Measurements from ENCODE around the gene KIAA1755.
"Not testable (repeated sequence)": the region's sequence is repeated elsewhere in the genome, so short reads cannot be mapped to it uniquely, and the experiment has no call there.

Gene KIAA1755

DNA sequence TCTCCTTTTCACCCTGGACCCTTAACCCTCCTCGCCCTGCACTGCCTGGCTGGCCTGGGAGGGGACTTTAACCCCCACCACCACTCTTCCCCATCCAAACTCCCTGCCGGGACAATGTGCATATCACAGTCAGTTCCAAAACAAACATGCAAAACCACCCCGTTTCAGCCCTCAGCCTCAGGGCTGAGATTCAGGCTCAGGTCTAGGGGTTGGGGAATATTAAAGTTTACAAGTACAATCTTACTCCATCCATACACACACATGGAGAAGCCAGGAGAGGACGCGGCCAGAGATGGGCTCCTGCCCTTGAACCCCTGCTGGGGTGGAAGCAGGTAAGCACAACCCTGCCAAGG, 534 bp downstream of the KIAA1755 start:
- DNase-seq, result no peak

DNA sequence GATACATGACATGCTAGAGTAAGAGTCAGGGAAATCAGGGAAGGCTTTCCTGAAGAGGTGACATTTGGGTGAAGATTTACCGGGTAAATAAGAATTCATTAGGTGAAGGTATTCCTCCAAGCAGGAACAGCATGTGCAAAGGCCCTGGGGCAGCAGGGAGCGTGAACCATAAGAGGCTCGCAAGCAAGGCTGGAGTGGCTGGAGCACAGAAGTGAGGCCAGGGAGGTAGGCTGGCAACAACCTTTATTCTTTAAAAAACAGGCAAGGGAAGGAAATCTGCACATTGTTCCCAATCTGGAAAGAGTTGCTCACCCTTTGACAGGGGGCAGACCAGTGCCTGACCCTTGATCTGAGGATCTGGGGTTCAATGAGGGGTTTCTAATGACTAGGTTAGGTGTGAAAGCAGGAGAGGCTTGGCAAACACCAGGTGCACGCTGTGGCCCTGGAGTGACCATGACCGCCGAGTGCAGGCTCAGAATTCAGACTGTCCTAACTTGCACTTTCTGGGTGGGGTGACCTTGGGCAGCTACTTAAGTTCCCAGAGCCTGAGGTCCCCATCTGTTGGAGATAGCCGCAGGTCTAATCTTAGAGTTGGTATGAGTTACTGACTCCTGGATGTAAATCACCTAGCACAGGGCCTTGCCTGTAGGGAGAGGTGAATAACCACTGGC, 1.9 kb downstream of the KIAA1755 start:
- no peak for DNase-seq

DNA sequence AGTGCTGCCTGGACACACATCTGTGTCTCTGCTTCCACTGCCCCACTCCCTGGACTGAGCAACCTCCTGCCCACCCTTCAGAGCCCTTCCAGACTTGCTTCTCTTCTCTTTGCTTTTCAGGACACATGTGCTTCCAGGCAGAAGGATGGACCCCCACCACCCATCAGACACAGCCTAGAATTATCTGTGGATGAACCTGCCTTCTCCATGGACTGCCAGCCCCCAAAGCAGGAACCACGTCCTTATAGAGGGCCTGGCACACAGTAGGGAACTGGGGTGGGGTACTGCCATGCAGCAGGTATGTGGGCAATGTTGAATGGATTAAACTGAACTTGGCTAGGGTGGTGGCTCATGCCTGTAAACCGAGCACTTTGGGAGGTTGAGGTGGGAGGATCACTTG, 3.6 kb downstream of the KIAA1755 start:
- DNase-seq, result no peak

DNA sequence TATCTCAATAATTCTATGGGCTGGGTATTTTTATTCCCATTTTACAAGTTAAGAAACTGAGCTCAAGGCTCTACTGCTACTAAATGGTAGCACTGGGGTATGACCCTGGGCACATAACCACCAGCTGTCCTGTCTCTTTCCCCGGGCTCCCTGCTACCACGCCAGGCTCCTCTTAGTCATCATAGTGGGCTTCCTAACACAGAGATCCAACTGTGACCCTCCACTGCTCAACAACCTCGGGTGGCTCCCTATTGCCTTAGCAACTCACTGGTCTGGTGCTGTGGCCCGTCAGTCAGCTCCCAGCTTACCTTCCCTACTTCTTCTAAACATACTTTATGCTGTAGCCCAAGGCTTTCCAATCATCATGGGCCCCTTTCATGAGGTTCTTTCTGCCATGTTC, 4.5 kb downstream of the KIAA1755 start:
- no peak for DNase-seq

DNA sequence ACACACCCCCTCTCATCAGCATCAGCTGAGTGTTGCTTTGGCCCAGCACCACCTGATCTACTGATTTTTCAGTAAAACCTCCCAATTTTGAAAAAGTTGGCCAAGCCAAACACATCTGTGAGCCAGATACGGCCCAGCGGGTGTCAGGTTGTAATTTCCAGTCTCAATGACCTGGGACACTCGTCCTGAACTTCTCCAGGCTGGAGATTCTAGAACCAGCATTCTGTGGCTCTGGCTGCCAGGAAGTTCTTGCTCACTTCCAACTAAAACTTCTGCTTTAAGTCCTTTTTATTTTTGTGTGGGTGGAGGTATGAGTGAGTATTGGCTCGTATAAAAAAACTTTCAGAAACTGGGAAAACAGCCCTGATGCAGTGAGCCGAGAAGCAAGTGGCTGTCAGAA, 5.1 kb downstream of the KIAA1755 start:
- no peak for DNase-seq

DNA sequence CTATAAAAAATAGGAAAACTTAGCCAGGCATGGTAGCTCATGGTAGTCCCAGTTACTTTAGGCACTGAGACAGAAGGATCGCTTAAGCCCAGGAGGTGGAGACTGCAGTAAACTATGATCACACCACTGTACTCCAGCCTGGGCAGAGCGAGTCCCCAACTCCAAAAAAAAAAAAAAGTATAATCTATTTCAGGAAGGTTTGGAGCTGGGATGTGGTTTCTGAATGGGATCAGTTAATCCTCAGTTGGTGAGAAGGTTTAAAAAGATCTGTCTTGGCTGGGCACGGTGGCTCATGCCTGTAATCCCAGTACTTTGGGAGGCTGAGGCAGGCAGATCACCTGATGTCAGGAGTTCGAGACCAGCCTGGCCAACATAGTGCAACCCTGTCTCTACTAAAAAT, 5.9 kb downstream of the KIAA1755 start:
- DNase-seq, result not testable (repeated sequence)

DNA sequence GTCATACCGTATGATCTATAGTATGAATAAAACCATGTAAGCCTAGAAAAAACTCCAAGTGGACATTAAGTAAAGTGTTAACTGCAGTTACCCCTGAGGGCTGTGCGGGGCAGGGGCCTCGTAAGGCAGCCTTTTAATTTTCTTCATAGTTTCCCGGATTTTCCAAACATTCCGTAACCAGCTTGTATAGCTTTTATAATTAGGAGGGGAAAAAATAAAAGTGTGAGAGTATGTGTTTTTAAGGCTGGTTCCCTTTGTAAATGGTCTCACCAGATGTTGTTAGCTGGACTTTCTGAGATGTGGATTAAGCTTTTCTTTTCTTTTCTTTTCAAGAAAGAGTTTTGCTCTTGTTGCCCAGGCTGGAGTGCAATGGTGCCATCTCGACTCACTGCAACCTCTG, 7.0 kb downstream of the KIAA1755 start:
- DNase-seq, result no peak

DNA sequence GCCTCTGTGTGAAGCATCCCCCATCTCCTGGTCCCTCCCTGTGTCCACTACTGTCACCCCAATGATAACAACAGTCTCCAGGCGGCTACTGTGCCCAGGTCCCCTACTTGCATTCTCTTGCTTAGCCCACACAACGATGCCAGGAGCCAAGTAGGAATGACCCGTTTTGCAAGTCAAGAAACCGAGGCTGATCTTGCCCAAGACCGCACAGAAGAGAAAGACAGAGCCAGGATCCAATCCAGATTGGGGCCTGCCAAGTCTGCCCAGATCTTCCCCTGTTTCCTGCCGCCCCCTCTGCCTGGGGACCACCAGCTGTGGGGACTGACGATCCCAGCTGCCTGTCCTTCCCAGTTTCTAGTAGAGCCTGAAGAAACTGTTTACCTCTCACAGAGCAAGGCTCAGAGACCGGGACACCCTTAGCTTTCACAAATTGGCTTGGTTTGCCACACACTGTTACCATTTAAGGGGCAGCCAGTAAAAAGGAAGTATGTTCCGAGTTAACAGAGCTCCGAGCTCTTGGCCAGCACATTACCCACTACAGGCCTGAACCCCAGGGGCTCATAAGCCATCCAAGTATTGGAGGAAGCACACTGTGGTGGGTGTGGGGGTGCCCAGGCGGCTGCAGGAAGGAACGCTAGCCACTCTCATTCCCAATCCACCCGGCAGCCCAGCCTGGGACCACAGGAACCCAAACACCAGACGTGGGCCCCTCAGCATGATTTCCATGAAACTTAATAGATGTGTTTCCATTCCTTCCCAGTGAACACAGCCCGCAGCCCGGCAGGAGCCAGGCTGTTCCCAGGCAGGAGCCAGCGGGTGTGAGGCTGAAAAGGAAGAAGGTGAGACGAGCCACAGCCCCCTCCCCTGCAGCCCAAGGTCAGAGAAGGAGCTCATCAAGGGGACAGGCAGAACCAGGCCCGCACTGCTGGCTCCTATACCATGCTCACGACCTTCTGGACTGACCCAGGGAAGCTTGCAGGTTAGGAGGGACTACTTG, 7.9 kb downstream of the KIAA1755 start:
- DNase-seq, result no peak

DNA sequence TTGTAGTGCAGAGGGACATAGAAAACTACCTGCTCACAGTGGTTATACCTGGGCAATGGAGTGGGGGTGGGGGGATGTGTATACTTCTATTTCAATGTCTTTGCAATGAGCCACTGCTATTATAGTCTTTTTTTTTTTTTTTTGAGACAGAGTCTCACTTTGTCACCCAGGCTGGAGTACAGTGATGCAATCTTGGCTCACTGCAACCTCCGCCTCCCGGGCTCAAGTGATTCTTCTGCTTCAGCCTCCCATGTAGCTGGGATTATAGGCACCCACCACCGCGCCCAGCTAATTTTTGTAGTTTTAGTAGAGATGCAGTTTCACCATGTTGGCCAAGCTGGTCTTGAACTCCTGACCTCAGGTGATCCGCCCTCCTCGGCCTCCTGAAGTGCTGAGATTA, 9.1 kb downstream of the KIAA1755 start:
- not testable (repeated sequence) for DNase-seq

DNA sequence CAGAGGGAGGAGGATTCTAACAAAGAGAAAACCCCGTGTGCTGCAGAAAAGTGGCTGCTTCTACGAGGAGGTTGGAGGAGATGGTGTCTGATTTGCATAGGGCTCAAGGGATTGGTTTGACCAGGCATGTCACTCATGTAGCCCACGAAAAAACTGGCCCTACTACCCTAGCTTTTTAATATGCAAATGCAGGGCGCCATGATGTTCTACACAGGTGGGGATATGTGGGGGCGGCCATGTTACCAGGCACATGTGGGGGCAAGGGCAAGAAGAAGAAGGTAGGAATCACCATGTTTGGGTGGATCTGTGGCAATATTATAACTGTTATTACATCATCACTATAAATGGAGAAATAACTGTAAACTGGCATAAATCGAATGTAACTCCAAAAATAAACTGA, 9.9 kb downstream of the KIAA1755 start:
- DNase-seq, result no peak

DNA sequence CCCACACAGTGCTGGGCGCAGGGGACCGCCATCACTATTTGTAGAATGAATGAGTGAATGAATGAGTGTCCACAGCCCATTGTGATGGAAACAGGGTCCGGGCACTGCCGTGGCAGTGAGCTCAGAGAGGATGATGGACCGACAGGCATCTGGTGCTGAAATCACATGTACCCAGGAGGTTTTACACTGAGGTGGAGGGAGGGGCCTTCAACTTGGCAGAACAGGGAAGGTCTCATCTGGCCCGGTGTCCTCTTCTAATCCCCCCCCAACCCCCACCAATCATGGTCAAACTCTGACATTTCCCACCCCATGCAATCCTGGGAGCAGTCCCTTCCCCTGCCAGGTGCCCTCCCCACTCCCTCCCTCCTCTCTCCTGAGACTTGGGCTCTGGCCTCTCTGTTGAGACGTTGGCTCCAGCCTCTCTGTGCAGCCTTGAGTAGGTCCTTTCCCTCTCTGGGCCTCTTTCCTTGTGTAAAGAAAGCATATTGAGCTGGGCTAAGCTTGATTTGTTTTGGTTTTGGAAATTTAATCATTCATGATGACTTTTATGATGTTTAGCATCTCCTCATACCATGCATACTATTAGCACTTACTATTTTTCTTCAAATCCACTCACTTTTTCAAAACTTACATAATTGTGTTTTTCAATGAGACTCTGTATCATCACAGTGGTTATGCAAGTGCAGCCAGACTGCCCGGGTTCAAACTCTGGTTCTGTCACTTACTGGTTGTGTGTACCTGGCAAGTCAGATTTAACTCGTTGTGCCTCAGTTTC, 10.8 kb downstream of the KIAA1755 start:
- DNase-seq, result no peak

DNA sequence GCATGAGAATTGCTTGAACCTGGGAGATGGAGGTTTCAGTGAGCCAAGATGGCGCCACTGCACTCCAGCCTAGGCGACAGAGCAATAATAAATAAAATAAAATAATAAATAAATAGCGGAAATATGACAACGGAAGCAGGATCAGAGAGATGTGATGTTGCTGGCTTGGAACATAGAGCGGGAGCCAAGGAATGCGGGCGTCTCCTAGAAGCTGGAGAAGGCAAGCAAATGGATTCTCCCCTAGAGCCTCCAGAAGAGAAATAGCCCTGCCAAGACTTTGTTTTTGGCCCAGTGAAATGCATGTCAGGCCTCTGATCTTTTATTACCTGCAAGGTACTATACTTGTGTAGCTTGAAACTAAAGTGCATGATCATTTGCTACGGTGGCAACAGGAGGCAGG, 12.4 kb downstream of the KIAA1755 start:
- DNase-seq, result no peak

DNA sequence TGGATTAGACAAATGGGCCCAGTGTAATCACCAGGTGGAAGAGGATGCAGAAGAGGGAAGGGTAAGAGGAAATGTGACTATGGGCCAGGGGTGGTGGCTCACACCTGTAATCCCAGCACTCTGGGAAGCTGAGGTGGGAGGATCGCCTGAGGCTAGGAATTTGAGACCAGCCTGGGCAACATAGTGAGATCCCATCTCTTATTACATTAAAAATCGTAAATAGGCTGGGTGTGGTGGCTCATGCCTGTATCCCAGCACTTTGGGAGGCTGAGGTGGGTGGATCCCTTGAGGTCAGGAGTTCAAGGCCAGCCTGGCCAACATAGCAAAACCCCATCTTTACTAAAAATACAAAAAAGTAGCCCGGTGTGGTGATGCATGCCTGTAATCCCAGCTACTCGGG, 12.8 kb downstream of the KIAA1755 start:
- DNase-seq, result not testable (repeated sequence)

DNA sequence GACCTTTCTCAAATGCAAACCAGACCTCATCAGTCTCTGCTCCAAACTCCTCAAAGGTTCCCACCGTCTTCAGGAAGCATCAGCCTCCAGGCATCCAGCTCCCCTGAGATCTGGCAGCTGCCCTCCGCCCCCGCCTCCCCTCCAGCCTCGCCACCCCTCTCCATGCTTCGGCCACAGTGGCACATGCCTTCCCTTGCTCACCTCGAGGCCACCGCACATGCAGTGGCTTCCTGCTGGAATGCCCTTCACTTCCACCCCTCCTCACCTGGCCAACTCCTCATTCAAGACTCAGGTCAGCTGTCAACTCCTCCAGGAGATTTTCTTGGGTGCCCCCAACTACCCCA, 13.4 kb downstream of the KIAA1755 start:
- DNase-seq, result no peak

DNA sequence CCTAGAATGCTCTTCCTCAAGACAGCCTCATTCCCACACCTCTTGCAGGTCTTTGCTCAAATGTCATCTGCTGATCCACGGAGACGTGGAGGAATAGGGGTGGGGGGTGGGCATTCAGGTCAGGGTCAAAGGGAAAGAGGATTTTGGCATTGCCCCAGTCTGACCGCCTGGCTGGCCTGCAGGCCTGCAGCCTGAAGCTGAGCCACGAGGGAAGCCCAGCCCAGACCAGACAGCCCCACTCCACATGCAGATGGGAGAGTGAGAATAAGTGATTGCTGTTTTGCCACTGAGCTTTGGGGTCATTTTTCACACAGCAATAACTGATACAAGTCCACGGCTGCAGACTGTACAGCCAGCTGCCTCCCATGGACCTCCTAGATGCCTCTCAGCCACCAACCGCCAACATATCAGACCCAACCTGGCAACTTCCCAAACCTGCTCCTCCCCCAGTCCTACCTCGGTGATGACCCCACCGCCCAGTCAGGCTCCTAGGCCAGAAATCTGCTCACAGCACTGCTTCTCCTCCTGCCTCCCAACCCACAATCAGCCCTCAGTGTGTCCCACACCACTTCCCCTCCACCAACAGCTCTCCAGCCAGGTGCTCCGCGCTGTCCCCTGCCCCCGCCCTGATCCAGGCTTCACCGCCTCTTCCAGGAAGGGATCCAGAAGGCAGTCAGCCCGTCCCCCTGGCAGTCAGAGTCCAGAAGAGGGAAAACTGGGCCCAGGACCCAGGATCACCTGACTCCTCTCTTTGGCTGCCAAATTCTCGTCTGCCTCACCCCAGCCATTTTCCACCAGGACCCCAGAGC, 14.0 kb downstream of the KIAA1755 start:
- no peak for DNase-seq

DNA sequence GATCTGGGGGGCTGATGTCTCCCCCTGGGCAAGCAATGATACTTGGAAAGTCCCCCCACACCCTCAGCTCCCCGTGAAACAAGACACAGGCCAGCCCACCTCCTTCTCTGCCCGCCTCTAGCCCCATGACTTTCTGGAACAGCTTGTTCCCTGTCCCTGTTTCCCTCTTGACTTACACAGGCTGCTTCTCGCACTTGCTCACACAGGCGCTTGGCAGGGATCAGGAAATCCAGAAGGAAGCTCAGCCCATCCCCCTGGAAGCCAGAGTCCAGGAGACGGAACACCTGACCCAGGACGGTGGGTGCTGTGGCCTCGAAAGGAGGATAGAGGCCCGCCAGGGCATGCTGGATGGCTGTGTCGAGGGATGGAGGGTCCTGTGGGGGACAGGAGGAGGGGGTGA, 14.8 kb downstream of the KIAA1755 start:
- DNase-seq, result no peak

DNA sequence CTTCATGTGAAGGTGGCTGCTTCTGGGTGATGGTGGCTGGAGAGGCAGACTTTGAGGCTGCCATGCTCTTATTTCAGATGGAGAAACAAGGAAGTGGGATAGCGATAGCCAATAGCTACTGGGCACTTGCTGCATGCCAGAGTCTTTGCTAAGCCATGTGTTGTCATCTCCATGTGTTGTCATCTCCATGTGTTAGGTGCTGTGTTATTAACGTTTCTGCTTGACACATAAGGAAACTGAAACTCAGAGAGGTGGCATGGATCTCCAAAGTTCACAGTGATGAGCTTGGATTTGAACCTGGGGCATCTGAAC, 16.9 kb downstream of the KIAA1755 start:
- no peak for DNase-seq

DNA sequence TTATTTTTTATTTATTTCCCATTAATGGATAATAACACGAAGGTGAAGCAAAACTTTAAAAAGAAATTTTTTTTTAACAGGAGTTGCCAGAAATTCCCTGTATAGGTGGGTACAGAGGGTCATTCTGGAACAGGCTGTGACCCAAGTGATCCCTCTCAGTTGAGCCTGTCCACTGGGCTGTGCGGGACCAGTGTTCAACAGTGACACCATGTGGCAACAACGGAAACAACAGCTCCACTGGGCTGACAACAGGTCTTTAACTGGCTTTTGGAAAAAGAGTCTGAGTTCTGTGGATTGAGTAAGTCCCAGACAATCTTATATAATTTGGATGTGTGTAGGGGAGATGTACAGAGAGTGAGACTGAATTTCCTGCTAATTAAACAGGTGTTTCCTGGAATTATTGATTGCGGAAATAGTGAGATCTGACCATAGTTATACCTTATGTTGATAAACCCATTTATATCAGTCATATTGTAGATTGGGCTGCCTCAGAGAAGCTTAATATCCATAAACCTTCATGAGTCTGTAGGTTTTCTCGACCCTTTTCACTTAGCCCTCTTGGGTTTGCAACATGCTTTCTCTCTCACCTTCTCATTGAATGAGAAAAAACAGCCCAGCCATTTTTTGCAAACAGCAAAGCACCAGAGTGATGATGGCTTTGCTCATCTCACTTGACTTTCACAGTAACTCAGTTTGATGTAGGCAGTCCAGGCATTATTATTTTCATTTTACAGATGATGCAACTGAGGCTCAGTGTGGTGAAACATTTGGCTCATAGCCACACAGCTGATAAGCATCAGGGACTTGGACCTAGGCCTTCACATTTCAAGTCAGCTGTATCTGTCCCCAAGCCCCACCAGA, 17.5 kb downstream of the KIAA1755 start:
- no peak for DNase-seq

DNA sequence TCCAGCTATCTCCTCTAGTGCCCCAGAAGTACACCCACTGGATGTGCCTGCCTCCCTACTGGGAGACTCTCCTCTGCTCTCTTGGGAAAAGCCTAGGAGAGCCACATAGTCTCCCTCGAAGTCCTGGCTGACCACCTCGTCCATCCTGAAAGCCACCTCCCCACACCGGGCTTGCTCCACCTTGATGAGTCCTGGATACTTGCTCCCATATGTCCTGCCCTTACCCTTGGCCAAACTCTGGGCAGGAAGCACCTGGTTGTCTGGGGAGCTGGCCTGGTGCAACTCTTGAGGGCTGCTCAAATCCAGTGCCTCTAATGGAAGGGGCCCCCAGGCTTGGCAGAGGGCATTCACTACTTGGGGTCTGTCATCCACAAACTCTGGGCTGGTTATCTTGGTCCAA, 19.3 kb downstream of the KIAA1755 start:
- no peak for DNase-seq

DNA sequence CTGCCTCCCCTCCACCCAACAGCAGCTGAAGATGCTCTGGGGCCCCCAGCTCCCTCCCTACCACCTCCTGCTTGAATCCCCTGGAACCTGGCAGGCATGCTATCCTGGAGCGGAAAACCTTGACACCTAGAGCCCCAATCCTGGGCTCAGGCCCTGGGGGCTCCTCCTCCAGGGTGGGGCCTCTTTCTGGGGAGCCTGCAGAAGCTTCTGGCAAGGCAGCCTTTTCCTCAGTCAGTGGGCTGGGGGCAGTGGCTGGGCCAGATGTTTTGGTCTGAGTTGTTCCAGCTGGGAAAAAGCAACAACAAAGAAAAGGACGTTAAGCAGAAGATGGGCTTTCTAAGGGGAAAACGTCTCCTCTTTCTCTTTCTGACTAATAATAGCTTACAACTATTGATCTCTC, 21.1 kb downstream of the KIAA1755 start:
- no peak for DNase-seq

DNA sequence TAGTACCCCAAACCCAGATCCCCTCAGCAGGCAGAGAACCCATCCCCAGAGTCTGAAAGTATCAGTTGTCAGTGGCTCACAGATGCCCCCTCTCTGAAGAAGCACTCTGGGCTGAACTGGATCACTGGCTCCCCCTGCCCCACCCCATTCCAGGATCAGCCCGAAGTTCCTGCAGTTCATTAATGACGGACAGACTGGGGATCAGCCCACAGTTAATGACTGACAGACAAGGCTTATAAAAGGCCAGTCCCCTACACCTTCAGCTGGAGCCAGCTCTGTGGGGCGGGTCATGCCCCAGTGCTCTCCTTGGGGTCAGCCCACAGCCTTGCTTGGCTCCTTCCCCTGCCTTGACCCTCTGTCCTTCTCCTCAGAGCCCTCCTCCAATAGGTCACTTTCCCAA, 21.7 kb downstream of the KIAA1755 start:
- no peak for DNase-seq

DNA sequence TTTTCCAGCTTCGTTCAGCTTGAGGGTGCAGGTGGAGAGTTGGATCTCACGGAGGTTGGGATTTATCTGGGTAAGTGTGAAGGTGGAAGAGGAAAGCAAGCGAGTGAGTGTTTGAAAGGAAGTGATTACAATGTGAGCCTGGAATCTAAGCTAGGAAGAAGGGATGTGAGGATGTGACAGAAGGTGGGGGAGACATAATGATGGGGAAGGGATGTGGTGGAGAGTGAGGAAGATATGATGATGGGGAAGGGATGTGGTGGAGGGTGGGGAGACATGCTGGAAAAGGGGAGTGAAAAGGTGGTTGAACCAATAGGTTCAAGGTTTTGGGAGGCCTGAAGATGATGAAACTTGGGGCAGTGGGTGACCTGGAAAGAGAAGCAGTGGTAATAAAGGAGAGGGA, 23.2 kb downstream of the KIAA1755 start:
- no peak for DNase-seq
